Suppressor macrophage treated with lipopolysaccharide for 1 hour (primary cell): ENCODE results near the gene PSMD2.

Source experiments
- DNase-seq, 3 donors: peaks; one replicate each; pipeline ENCODE4 v3.0.0-alpha.2; 2020 to 2022

The PSMD2 gene

GRCh38 chr3:184358124-184358767 is 59.2 kb downstream of the PSMD2 start:
- DNase-seq, result no peak
